ENCODE data around the gene ZBP1. TPM values are rescaled to one million over a fixed set of nuclear protein-coding genes. Genes with fewer than 3 reads are reported as not detected.

The ZBP1 gene
- total RNA-seq, 1 donor from 2014 or later: 17.8 TPM

GRCh38 chr20:57591289-57592229 lies 28.7 kb downstream of the ZBP1 start:
- DNase-seq (no peak), ATAC-seq (ENCODE audit: low read depth) (no peak)
- peaks cover 7% of the 10 kb centered on the region for H3K27me3 Mint-ChIP-seq
- no peak overlapping the region for H3K27ac Mint-ChIP-seq
- no peak for TF ChIP-seq CTCF (IDR thresholded peaks at IDR 0.05)
- H3K4me3 Mint-ChIP-seq: no peak overlapping the region
- ChIA-PET CTCF (no interaction called here), POLR2A (no interaction called here)
- peaks cover 3% of the 10 kb centered on the region for H3K9me3 Mint-ChIP-seq
- H3K4me1 Mint-ChIP-seq: peaks cover 9% of the 10 kb centered on the region
- no peaks in the 10 kb centered on the region for H3K36me3 Mint-ChIP-seq (ENCODE audit: low read depth)
- intact Hi-C loops (cut with micrococcal nuclease): no loop called here

GRCh38 chr20:57590485-57591288 lies 29.5 kb downstream of the ZBP1 start:
- Mint-ChIP-seq H3K4me1 (peaks cover 7% of the 10 kb centered on the region), H3K36me3 (ENCODE audit: low read depth) (no peaks in the 10 kb centered on the region), H3K4me3 (no peak overlapping the region), H3K9me3 (peaks cover 3% of the 10 kb centered on the region), H3K27ac (no peak overlapping the region), H3K27me3 (peaks cover 9% of the 10 kb centered on the region)
- ATAC-seq (ENCODE audit: low read depth): no peak
- intact Hi-C loops (cut with micrococcal nuclease): no loop called here
- ChIA-PET CTCF (no interaction called here), POLR2A (no interaction called here)
- DNase-seq: no peak
- no peak for TF ChIP-seq CTCF (IDR thresholded peaks at IDR 0.05)

GRCh38 chr20:57589728-57590484 lies 30.3 kb downstream of the ZBP1 start:
- peaks cover 16% of the 10 kb centered on the region for H3K27me3 Mint-ChIP-seq
- no peak for TF ChIP-seq CTCF (IDR thresholded peaks at IDR 0.05)
- POLR2A ChIA-PET: no interaction called here
- H3K9me3 Mint-ChIP-seq: peaks cover 3% of the 10 kb centered on the region
- no peaks in the 10 kb centered on the region for H3K36me3 Mint-ChIP-seq (ENCODE audit: low read depth)
- no peak overlapping the region for H3K4me3 Mint-ChIP-seq
- no peak overlapping the region for H3K27ac Mint-ChIP-seq
- intact Hi-C loops (cut with micrococcal nuclease): no loop called here
- DNase-seq (no peak), ATAC-seq (ENCODE audit: low read depth) (no peak)
- peaks cover 7% of the 10 kb centered on the region for H3K4me1 Mint-ChIP-seq
- CTCF ChIA-PET: no interaction called here

GRCh38 chr20:57589123-57589727 lies 31.0 kb downstream of the ZBP1 start:
- Mint-ChIP-seq H3K27me3 (peaks cover 21% of the 10 kb centered on the region), H3K4me1 (peaks cover 4% of the 10 kb centered on the region), H3K27ac (no peak overlapping the region), H3K36me3 (ENCODE audit: low read depth) (no peaks in the 10 kb centered on the region), H3K4me3 (no peak overlapping the region), H3K9me3 (peaks cover 3% of the 10 kb centered on the region)
- TF ChIP-seq CTCF (IDR thresholded peaks at IDR 0.05): no peak
- ChIA-PET POLR2A (no interaction called here), CTCF (no interaction called here)
- DNase-seq (no peak), ATAC-seq (ENCODE audit: low read depth) (no peak)
- intact Hi-C loops (cut with micrococcal nuclease): no loop called here

Data from activated B cell treated with CpG ODN at 0.5 μM for 24 hours (primary cell).